Measurements from ENCODE around the gene RPUSD1.

GRCh38 chr16:819336-820043 lies 31.3 kb upstream of the RPUSD1 start:
- TF ChIP-seq CTCF (optimal IDR thresholded peaks at IDR 0.05 in 1 of 3, IDR thresholded peaks at IDR 0.05 in 1 of 3, conservative IDR thresholded peaks at IDR 0.05 in 1 of 3; ENCODE audit: extremely low read depth in 1 of 3, insufficient read depth in 2 of 3, low read length in 3 of 3) = no peak
- no peak for TF ChIP-seq EZH2 (IDR thresholded peaks at IDR 0.05; ENCODE audit: low read length)

All from keratinocyte (primary cell).